H1 (cell line): ENCODE results near the gene RRBP1. TPM values are rescaled to one million over a fixed set of nuclear protein-coding genes. Genes with fewer than 3 reads are reported as not detected.

Experiments used
- HDAC6 ChIP-seq: IDR thresholded peaks from one replicate; pipeline ENCODE4 v1.7.1; 2012; ENCODE audit warnings: low read depth, mild to moderate bottlenecking, inconsistent platforms, low read length, moderate library complexity
- PHF8 ChIP-seq: fragments of 200-600 bp; sonication (generic); conservative IDR thresholded peaks from 2 replicates; pipeline ENCODE4 v1.7.1; 2012; ENCODE audit warnings: low read depth, mild to moderate bottlenecking, inconsistent platforms, low read length, moderate library complexity
- RXRA ChIP-seq: IDR thresholded peaks from 2 replicates; pipeline ENCODE4 v1.6.1; 2011; ENCODE audit warnings: low read depth, mild to moderate bottlenecking, low read length, moderate library complexity; ENCODE audit not compliant: insufficient read depth
- SAP30 ChIP-seq: fragments of 300-600 bp; sonication (generic); IDR thresholded peaks from 2 replicates; pipeline ENCODE4 v1.7.1; 2012; ENCODE audit warnings: low read length, moderate library complexity, mild to moderate bottlenecking, inconsistent platforms; ENCODE audit not compliant: insufficient read depth, insufficient replicate concordance
- SP1 ChIP-seq: IDR thresholded peaks from 2 replicates; pipeline ENCODE4 v1.6.1; 2011; ENCODE audit warnings: low read depth, low read length
- TAF7 ChIP-seq: optimal IDR thresholded peaks from 2 replicates; pipeline ENCODE3; 2011; ENCODE audit warnings: low read depth, mild to moderate bottlenecking, inconsistent platforms, low read length, moderate library complexity, borderline replicate concordance
- TEAD4 ChIP-seq: IDR thresholded peaks from 2 replicates; pipeline ENCODE4 v1.6.1; 2012; ENCODE audit warnings: low read depth, low read length, inconsistent platforms, mixed read lengths
- polyA plus RNA-seq, 7 experiments: library from polyadenylated mRNA; depleted of rRNA in 3 of 7; stranded (reverse) in 5 of 7; unstranded in 2 of 7; fragments of >200 nt in 5 of 7; fragments of 200-250 nt in 2 of 7; gene quantifications; 1 replicate in 5 of 7; 2 replicates in 1 of 7; 4 replicates in 1 of 7; pipeline versions ENCODE4 v1.2.1 to v1.2.3, GENCODE V29; 2011 to 2013; ENCODE audit warnings: missing spikeins in 2 of 7, mixed read lengths in 2 of 7
- total RNA-seq: library from RNA; stranded (reverse); fragmentation: NEBNext Ultra II Directional; extraction: Animal tissue kit (Norgen Biotek cat#: 25700); gene quantifications from 2 replicates; pipeline ENCODE4 v1.2.1, GENCODE V29; 2021
- TF ChIP-seq, protein P1 (sequence below): fragments of 300-600 bp; sonication (generic); IDR thresholded peaks from 2 replicates; pipeline ENCODE4 v1.7.1; 2012; ENCODE audit warnings: low read length, moderate library complexity, mild to moderate bottlenecking, inconsistent platforms; ENCODE audit not compliant: insufficient replicate concordance

The RRBP1 gene
- total and polyA plus RNA-seq, 2 of the 8 experiments (the other 6 are each of a cell fraction or from before 2014, with no cell fraction given), result 15.9 to 157 TPM

DNA sequence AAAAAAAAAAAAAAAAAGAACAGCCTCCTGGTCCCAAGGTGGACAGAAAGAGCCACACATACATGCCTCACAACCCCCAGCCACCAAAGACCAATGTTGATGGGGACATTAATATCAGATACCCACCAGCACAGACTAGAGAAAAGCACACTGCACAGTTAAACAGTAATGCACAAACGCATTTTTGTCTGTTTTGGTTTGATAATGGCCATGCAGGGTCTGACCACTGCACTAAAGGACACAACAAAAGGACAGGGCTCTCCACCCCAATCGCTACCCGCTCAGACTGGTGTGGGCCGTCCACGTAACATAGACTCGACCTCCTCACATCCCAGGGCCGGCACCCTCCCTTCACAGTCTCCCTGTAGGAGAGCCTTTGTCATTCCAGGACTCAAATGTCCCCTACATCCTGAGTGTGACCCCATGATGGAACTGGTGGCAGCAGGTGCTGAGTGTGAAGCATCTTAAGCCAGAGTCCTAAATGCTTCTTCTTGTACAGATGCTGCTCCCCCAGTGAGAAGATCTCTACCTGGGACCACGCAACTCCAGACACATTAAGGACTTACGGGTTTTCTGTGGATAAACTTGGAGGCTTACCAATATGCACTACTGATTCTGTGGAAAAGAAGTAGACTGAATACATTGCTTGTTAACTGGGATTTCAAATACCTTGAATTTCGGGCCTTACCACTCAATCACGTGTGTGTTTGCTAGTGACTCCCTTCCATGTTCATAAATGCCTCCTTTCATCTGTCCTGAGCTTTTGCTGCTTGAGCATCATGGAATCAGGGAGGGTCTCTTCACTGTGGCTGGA lies 28.0 kb downstream of the RRBP1 start (continued):
- no peak for TF ChIP-seq TEAD4
- no peak for TF ChIP-seq PHF8
- no peak for TF ChIP-seq HDAC6
- TF ChIP-seq SAP30, result no peak
- TF ChIP-seq RXRA, result no peak
- TF ChIP-seq, protein P1, sequence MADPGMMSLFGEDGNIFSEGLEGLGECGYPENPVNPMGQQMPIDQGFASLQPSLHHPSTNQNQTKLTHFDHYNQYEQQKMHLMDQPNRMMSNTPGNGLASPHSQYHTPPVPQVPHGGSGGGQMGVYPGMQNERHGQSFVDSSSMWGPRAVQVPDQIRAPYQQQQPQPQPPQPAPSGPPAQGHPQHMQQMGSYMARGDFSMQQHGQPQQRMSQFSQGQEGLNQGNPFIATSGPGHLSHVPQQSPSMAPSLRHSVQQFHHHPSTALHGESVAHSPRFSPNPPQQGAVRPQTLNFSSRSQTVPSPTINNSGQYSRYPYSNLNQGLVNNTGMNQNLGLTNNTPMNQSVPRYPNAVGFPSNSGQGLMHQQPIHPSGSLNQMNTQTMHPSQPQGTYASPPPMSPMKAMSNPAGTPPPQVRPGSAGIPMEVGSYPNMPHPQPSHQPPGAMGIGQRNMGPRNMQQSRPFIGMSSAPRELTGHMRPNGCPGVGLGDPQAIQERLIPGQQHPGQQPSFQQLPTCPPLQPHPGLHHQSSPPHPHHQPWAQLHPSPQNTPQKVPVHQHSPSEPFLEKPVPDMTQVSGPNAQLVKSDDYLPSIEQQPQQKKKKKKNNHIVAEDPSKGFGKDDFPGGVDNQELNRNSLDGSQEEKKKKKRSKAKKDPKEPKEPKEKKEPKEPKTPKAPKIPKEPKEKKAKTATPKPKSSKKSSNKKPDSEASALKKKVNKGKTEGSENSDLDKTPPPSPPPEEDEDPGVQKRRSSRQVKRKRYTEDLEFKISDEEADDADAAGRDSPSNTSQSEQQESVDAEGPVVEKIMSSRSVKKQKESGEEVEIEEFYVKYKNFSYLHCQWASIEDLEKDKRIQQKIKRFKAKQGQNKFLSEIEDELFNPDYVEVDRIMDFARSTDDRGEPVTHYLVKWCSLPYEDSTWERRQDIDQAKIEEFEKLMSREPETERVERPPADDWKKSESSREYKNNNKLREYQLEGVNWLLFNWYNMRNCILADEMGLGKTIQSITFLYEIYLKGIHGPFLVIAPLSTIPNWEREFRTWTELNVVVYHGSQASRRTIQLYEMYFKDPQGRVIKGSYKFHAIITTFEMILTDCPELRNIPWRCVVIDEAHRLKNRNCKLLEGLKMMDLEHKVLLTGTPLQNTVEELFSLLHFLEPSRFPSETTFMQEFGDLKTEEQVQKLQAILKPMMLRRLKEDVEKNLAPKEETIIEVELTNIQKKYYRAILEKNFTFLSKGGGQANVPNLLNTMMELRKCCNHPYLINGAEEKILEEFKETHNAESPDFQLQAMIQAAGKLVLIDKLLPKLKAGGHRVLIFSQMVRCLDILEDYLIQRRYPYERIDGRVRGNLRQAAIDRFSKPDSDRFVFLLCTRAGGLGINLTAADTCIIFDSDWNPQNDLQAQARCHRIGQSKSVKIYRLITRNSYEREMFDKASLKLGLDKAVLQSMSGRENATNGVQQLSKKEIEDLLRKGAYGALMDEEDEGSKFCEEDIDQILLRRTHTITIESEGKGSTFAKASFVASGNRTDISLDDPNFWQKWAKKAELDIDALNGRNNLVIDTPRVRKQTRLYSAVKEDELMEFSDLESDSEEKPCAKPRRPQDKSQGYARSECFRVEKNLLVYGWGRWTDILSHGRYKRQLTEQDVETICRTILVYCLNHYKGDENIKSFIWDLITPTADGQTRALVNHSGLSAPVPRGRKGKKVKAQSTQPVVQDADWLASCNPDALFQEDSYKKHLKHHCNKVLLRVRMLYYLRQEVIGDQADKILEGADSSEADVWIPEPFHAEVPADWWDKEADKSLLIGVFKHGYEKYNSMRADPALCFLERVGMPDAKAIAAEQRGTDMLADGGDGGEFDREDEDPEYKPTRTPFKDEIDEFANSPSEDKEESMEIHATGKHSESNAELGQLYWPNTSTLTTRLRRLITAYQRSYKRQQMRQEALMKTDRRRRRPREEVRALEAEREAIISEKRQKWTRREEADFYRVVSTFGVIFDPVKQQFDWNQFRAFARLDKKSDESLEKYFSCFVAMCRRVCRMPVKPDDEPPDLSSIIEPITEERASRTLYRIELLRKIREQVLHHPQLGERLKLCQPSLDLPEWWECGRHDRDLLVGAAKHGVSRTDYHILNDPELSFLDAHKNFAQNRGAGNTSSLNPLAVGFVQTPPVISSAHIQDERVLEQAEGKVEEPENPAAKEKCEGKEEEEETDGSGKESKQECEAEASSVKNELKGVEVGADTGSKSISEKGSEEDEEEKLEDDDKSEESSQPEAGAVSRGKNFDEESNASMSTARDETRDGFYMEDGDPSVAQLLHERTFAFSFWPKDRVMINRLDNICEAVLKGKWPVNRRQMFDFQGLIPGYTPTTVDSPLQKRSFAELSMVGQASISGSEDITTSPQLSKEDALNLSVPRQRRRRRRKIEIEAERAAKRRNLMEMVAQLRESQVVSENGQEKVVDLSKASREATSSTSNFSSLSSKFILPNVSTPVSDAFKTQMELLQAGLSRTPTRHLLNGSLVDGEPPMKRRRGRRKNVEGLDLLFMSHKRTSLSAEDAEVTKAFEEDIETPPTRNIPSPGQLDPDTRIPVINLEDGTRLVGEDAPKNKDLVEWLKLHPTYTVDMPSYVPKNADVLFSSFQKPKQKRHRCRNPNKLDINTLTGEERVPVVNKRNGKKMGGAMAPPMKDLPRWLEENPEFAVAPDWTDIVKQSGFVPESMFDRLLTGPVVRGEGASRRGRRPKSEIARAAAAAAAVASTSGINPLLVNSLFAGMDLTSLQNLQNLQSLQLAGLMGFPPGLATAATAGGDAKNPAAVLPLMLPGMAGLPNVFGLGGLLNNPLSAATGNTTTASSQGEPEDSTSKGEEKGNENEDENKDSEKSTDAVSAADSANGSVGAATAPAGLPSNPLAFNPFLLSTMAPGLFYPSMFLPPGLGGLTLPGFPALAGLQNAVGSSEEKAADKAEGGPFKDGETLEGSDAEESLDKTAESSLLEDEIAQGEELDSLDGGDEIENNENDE, result no peak
- TF ChIP-seq TAF7, result no peak
- TF ChIP-seq SP1, result no peak
